GM12892 (cell line): Measurements from ENCODE around the gene SLC4A3.

Experiments used
- POLR2A ChIP-seq: IDR thresholded peaks from 2 replicates; pipeline ENCODE4 v1.6.1; 2011; ENCODE audit warnings: low read depth, low read length, control low read depth
- POLR2AphosphoS5 ChIP-seq: IDR thresholded peaks from 2 replicates; pipeline ENCODE4 v1.6.1; 2011; ENCODE audit warnings: low read depth, low read length, control low read depth
- TAF1 ChIP-seq: IDR thresholded peaks from 2 replicates; pipeline ENCODE4 v1.6.1; 2011; ENCODE audit warnings: low read depth, mild to moderate bottlenecking, control low read depth, low read length, borderline replicate concordance

- TF ChIP-seq POLR2AphosphoS5: no peak
- TF ChIP-seq POLR2A: no peak
- no peak for TF ChIP-seq TAF1
Observed at GRCh38 chr2:219618733-219619122, 8.7 kb upstream of the SLC4A3 start.
